ENCODE data around the gene CYP26B1. TPM values are rescaled to one million over a fixed set of nuclear protein-coding genes. Genes with fewer than 3 reads are reported as not detected.

Gene CYP26B1
- total and polyA plus RNA-seq, 3 donors from 2014 or later, result 31.6 to 86.2 (median 42.1) TPM

DNA sequence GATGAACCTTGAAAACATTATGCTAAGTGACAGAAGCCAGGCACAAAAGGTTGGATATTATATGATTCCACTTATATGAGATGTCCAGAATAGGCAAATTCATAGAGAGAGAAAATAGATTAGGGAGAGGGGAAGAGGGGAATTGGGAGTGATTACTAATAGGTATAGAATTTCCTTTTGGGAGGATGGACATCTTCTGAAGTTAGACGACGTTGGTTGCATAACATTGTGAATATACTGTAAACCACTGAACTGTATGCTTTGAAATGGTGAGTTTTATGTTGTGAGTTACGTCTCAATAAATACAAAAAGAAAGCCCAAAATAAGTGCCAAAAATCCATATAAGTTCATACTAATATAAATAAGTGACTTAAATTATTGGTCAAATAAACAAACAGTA is 18.6 kb upstream of the CYP26B1 start:
- DNase-seq, result no peak
- Histone ChIP-seq H3K27ac (no peak overlapping the region), H3K36me3 (ENCODE audit: low read depth, missing control alignments) (no peaks in the 10 kb centered on the region), H3K27me3 (no peaks in the 10 kb centered on the region), H3K4me1 (no peaks in the 10 kb centered on the region), H3K4me3 (no peak overlapping the region), H3K9me3 (no peaks in the 10 kb centered on the region)
- TF ChIP-seq, protein P1, sequence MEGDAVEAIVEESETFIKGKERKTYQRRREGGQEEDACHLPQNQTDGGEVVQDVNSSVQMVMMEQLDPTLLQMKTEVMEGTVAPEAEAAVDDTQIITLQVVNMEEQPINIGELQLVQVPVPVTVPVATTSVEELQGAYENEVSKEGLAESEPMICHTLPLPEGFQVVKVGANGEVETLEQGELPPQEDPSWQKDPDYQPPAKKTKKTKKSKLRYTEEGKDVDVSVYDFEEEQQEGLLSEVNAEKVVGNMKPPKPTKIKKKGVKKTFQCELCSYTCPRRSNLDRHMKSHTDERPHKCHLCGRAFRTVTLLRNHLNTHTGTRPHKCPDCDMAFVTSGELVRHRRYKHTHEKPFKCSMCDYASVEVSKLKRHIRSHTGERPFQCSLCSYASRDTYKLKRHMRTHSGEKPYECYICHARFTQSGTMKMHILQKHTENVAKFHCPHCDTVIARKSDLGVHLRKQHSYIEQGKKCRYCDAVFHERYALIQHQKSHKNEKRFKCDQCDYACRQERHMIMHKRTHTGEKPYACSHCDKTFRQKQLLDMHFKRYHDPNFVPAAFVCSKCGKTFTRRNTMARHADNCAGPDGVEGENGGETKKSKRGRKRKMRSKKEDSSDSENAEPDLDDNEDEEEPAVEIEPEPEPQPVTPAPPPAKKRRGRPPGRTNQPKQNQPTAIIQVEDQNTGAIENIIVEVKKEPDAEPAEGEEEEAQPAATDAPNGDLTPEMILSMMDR (IDR thresholded peaks at IDR 0.05), result no peak
- no peak for TF ChIP-seq POLR2A (IDR thresholded peaks at IDR 0.05)
- intact Hi-C loops (cut with DNase I; ENCODE audit: low total_unique reads), result no loop called here
- WGBS, 2 donors, result 90 to 91% methylated on average over 3 of the region's 3 CpGs

DNA sequence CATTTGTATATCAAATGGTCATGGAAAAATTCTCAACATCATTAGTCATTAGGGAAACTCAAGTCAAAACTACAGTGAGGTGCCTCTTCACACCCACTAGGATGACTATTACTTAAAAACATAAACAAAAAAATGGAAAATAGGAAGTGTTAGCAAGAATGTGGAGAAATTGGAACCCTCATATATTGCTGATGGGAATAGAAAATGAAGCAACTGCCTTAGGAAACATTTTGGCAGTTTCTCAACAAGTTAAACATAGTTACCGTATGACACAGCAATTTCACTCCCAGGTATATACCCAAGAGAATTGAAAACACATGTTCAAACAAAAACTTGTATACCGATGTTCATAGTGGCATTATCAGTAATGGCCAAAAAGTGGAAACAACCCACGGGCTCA is 18.1 kb upstream of the CYP26B1 start:
- Histone ChIP-seq H3K27me3 (no peaks in the 10 kb centered on the region), H3K4me3 (no peak overlapping the region), H3K27ac (no peak overlapping the region), H3K36me3 (ENCODE audit: low read depth, missing control alignments) (no peaks in the 10 kb centered on the region), H3K4me1 (no peaks in the 10 kb centered on the region), H3K9me3 (no peaks in the 10 kb centered on the region)
- intact Hi-C loops (cut with DNase I; ENCODE audit: low total_unique reads), result no loop called here
- no peak for TF ChIP-seq POLR2A (IDR thresholded peaks at IDR 0.05)
- TF ChIP-seq, protein P1 (IDR thresholded peaks at IDR 0.05), result no peak
- WGBS, 2 donors, result 86 to 92% methylated on average over 3 of the region's 3 CpGs
- DNase-seq, result no peak

DNA sequence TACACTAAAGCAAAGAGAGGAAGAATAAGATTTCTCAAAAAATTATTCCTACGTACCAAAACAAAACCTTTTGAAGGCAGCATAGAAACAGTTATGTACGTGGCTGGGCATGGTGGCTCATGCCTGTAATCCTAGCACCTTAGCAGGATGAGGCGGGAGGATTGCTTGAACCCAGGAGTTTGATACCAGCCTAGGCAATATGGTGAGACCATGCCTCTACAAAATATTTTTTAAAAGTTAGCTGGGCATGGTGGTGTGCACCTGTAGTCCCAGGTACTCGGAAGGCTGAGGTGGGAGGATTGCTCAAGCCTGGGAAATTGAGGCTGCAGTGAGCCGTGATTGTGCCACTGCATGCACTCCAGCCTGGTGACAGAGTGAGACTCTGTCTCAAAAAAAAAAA is 14.9 kb upstream of the CYP26B1 start:
- Histone ChIP-seq H3K4me1 (no peaks in the 10 kb centered on the region), H3K4me3 (no peak overlapping the region), H3K27ac (no peak overlapping the region), H3K9me3 (no peaks in the 10 kb centered on the region), H3K27me3 (no peaks in the 10 kb centered on the region), H3K36me3 (ENCODE audit: low read depth, missing control alignments) (no peaks in the 10 kb centered on the region)
- DNase-seq, result no peak
- no peak for TF ChIP-seq POLR2A (IDR thresholded peaks at IDR 0.05)
- TF ChIP-seq, protein P1 (IDR thresholded peaks at IDR 0.05), result no peak
- 88 to 95% methylated on average over 5 of the region's 5 CpGs for WGBS, 2 donors
- intact Hi-C loops (cut with DNase I; ENCODE audit: low total_unique reads), result no loop called here

DNA sequence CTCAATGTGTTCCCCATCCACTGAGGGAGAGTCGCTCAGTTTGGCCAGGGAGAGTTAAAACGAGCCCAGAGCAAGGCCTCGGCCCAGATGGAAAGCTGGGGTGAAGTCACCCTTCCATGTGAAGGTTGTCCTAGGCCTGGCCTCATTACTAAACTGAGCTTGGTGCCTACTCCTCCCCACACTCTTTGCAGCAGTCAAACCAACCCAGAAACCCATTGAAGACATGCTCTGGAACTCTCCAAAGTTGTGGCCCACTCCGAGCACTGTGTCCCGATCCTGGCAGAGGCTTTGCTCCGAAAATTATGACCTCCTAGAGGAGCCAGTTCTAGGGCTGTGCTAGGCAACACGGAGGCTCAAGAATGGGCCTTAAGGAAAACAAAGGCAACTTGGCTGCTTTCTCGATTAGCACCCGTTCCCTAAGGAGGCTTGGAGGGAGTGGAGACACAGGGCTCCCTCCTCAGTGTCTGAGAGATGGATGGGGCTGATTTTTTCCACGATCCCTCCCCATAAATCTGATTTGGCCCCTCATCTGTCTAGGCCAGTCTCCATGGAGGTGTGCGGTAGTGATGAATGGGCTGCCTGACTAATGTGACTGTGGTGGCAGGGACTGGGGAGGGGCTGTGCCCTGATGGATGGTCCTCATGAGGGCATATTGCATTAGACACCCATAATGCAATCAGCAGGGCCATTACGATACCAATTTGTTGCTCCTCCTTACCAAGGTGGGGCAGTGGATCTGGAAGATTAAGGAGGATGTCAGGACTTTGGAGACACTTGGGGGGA is 11.7 kb upstream of the CYP26B1 start:
- intact Hi-C loops (cut with DNase I; ENCODE audit: low total_unique reads), result no loop called here
- no peak for DNase-seq
- H3K9me3 ChIP-seq, result no peaks in the 10 kb centered on the region
- H3K4me3 ChIP-seq, result no peak overlapping the region
- TF ChIP-seq POLR2A (IDR thresholded peaks at IDR 0.05), result no peak
- TF ChIP-seq, protein P1 (IDR thresholded peaks at IDR 0.05), result no peak
- H3K4me1 ChIP-seq, result no peaks in the 10 kb centered on the region
- 77 to 90% methylated on average over 11 to 12 of the region's 12 CpGs for WGBS, 2 donors
- H3K27ac ChIP-seq, result no peak overlapping the region
- no peaks in the 10 kb centered on the region for H3K36me3 ChIP-seq (ENCODE audit: low read depth, missing control alignments)
- H3K27me3 ChIP-seq, result no peaks in the 10 kb centered on the region

Measured in testis (tissue), 3 donors.